ENCODE data around the gene MED7. TPM values are rescaled to one million over a fixed set of nuclear protein-coding genes. Genes with fewer than 3 reads are reported as not detected.

Gene MED7
- total RNA-seq, 1 donor from 2014 or later, result 16.1 TPM

DNA sequence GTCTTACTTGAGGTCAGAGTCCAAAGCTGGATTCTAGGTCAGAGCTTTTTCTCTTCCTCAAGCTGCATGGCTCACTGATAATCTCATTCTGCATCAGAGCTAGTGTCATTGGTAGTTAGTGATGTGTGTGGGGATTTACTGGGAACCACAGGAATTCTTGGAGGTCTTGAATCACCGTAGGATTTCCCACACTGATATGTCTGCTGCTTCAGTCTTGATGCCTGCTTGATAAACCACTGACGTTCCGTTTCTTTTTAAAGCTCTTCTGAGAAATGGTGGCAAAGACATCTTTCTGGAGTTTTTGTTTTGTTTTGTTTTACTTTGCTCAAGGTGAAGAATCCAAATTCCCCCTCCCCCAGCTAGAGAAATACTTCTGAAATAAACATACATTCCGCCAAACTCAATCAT is 24.6 kb upstream of the MED7 start:
- Mint-ChIP-seq H3K4me1 (peaks cover 16% of the 10 kb centered on the region), H3K27ac (no peak overlapping the region), H3K4me3 (no peak overlapping the region), H3K9me3 (peaks cover 12% of the 10 kb centered on the region), H3K36me3 (ENCODE audit: low read depth) (no peaks in the 10 kb centered on the region), H3K27me3 (no peaks in the 10 kb centered on the region)
- no peak for TF ChIP-seq CTCF (IDR thresholded peaks at IDR 0.05)
- intact Hi-C loops (cut with micrococcal nuclease), result no loop called here
- DNase-seq, result no peak
- no peak for ATAC-seq (ENCODE audit: low read depth)
- ChIA-PET POLR2A (interaction anchor here (1.6 kb wide), 1 partner anchor 98 kb away, joined by 4 read pairs; no protein-coding TSS in a partner anchor), CTCF (interaction anchor here (1.0 to 1.6 kb wide), 2 partner anchors 19 to 86 kb away, joined by 4 to 5 read pairs; no protein-coding TSS in a partner anchor)

GRCh38 chr5:157166214-157167213 is 23.8 kb upstream of the MED7 start, which contains the start of gene GARIN3:
GARIN3 (minus strand) TSS chr5:157166264; CDS start chr5:157166168, 96 bp downstream.
- Mint-ChIP-seq H3K36me3 (ENCODE audit: low read depth) (no peaks in the 10 kb centered on the region), H3K27ac (no peak within 1 kb of the TSS), H3K27me3 (no peaks in the 10 kb centered on the region), H3K4me3 (no peak within 1 kb of the TSS), H3K9me3 (peaks cover 12% of the 10 kb centered on the region), H3K4me1 (peaks cover 10% of the 10 kb centered on the region)
- no peak for DNase-seq
- intact Hi-C loops (cut with micrococcal nuclease), result no loop called here
- ATAC-seq (ENCODE audit: low read depth), result no peak
- no peak for TF ChIP-seq CTCF (IDR thresholded peaks at IDR 0.05)
- ChIA-PET POLR2A (interaction anchor here (0.6 kb wide), 1 partner anchor 12 kb away, joined by 3 read pairs; no protein-coding TSS in a partner anchor), CTCF (interaction anchor here (0.7 to 1.6 kb wide), 2 partner anchors 19 to 87 kb away, joined by 3 to 4 read pairs; no protein-coding TSS in a partner anchor)

DNA sequence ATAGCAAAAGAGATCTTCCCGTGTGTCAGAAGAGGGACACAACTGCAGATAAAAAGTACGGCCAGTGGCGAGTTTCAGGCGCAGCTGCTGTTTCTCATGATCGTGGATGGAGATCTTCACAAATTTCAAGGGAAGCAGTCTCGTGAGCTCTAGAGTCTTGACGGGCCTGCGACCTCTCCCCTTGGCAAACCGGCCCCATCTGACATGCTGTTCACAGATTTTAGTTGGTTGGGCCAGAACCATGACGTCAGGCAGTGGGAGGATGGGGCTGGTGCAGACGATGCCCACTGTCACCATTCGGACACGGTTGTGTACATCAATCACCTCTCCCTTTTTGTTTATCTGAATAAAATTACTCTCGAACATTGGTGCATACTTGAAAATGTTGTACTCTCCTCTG is 23.0 kb upstream of the MED7 start:
- no peak for TF ChIP-seq CTCF (IDR thresholded peaks at IDR 0.05)

GRCh38 chr5:157165261-157165660 is 22.6 kb upstream of the MED7 start:
- DNase-seq, result no peak
- POLR2A ChIA-PET, result no interaction called here
- no peaks in the 10 kb centered on the region for H3K36me3 Mint-ChIP-seq (ENCODE audit: low read depth)

More for the DNA sequence above, 23.0 kb upstream of the MED7 start:
- ATAC-seq (ENCODE audit: low read depth), result no peak
- CTCF ChIA-PET, result interaction anchor here (1.0 to 1.6 kb wide), 2 partner anchors 18 to 163 kb away, joined by 3 to 4 read pairs; no protein-coding TSS in a partner anchor
- Mint-ChIP-seq H3K4me1 (peaks cover 6% of the 10 kb centered on the region), H3K27me3 (no peaks in the 10 kb centered on the region), H3K9me3 (peaks cover 8% of the 10 kb centered on the region), H3K36me3 (ENCODE audit: low read depth) (no peaks in the 10 kb centered on the region), H3K4me3 (no peak overlapping the region), H3K27ac (no peak overlapping the region)
- no peak for DNase-seq
- POLR2A ChIA-PET, result interaction anchor here (0.6 kb wide), 1 partner anchor 12 kb away, joined by 3 read pairs; no protein-coding TSS in a partner anchor
- intact Hi-C loops (cut with micrococcal nuclease), result no loop called here

More at GRCh38 chr5:157165261-157165660, 22.6 kb upstream of the MED7 start:
- Mint-ChIP-seq H3K4me1 (peaks cover 6% of the 10 kb centered on the region), H3K4me3 (no peak overlapping the region), H3K27ac (no peak overlapping the region), H3K9me3 (peaks cover 5% of the 10 kb centered on the region), H3K27me3 (no peaks in the 10 kb centered on the region)
- CTCF ChIA-PET, result interaction anchor here (1.0 kb wide), 1 partner anchor 163 kb away, joined by 3 read pairs; no protein-coding TSS in a partner anchor
- no peak for ATAC-seq (ENCODE audit: low read depth)
- no peak for TF ChIP-seq CTCF (IDR thresholded peaks at IDR 0.05)
- intact Hi-C loops (cut with micrococcal nuclease), result no loop called here
